ENCODE results near the gene FRY.

GRCh38 chr13:32134241-32135055 is 102.9 kb downstream of the FRY start:
- TF ChIP-seq, protein P1, sequence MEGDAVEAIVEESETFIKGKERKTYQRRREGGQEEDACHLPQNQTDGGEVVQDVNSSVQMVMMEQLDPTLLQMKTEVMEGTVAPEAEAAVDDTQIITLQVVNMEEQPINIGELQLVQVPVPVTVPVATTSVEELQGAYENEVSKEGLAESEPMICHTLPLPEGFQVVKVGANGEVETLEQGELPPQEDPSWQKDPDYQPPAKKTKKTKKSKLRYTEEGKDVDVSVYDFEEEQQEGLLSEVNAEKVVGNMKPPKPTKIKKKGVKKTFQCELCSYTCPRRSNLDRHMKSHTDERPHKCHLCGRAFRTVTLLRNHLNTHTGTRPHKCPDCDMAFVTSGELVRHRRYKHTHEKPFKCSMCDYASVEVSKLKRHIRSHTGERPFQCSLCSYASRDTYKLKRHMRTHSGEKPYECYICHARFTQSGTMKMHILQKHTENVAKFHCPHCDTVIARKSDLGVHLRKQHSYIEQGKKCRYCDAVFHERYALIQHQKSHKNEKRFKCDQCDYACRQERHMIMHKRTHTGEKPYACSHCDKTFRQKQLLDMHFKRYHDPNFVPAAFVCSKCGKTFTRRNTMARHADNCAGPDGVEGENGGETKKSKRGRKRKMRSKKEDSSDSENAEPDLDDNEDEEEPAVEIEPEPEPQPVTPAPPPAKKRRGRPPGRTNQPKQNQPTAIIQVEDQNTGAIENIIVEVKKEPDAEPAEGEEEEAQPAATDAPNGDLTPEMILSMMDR (IDR thresholded peaks at IDR 0.05), result no peak
- no peak for TF ChIP-seq POLR2A (IDR thresholded peaks at IDR 0.05)

All from heart left ventricle (tissue), 13 donors.